ENCODE results near the gene MGME1.

MGME1 gene

DNA sequence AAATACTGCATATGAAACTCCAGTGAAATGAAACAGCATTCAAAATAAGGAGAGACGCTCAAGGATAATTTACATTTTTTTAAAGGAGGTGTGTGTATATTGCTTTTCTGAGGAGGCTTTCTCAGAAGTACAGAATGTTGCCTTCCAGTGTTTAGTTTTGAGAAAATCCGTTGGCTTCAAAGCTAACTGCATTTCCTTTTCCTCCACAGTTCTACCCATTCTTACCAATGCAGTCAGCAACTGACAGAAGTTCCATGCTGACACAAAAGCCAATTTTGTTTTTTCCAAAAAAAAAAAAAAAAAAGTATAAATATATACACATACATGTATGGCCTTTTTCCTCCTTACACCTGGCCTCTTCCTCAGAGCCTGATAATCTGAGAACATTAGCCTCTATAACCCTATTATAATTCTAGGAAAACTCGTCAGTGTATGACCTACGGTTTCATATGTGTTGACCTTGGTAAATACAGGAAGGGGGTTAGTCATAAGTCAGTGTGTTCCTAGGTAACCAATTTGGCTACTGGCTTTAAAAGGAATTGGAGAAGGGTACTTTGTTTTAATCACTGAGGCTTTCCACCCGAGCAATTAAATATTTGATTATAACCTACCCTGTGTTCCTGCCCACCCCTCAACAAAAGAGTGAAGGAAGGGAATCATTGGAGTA is 24.2 kb downstream of the MGME1 start:
- no peak for DNase-seq (ENCODE audit: low read depth)

GRCh38 chr20:17993546-17993945 is 24.7 kb downstream of the MGME1 start:
- DNase-seq (ENCODE audit: low read depth) = no peak

GRCh38 chr20:17995967-17996819 is 27.4 kb downstream of the MGME1 start:
- peak; percentile 65 for DNase-seq (ENCODE audit: low read depth)

- DNase-seq (ENCODE audit: low read depth) = no peak
These were observed 29.6 kb downstream of the MGME1 start for GRCh38 chr20:17998446-17998845.

DNA sequence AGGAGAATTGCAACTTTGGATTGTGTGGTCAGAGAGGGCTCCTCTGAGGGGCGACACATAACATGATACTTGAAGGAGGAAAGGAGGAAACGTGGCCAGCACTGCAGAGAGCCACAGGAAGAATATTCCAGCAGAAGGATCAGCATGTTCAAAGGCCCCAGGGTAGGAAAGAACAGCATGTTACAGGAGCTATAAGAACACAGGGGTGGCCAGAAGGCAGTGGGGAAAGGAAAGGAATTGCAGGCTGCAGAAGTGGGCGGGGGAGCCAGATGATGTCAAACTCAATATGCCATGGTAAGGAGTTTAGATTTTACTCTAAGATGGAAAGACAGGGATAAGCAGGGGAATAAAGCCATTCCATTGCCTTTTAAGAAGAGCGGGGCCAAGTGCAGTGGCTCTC is 30.7 kb downstream of the MGME1 start:
- DNase-seq (ENCODE audit: low read depth) = no peak

DNA sequence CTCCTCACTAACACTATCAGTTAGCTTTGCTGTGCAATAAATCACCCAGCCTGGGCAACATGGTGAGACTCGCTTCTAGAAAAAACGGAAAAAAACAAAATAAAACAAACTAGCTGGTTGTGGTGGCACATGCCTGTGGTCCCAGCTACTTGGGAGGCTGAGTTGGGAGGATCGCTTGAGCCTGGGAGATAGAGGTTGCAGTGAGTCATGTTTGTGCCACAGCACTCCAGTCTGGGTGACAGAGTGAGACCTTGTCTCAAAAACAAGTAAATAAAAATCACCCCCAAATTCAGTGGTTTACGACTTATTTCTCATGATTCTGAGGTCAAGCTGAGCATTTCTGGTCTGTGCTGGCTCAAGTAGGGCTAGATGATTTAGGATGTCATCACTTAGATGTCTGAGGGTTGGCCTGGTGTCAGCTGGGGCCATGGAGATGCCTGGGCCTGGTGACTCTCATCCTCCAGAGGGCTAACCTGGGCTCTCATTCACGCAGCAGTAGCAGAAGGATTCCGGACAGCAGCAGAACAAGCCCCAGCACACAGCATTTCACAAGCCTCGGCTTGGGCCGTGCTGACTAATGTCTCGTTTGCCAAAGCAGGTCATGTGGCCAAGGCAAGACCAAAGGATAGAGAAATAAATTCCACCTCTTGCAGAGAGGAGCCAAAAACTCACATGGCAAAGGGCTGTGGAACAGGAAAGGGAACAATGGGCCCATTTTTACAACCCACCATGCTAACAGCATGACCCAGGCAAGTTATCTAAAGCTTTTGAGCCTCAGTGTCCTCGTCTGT is 32.5 kb downstream of the MGME1 start:
- DNase-seq (ENCODE audit: low read depth) = peak; percentile 91

GRCh38 chr20:18003897-18004296 is 35.1 kb downstream of the MGME1 start:
- DNase-seq (ENCODE audit: low read depth) = no peak

DNA sequence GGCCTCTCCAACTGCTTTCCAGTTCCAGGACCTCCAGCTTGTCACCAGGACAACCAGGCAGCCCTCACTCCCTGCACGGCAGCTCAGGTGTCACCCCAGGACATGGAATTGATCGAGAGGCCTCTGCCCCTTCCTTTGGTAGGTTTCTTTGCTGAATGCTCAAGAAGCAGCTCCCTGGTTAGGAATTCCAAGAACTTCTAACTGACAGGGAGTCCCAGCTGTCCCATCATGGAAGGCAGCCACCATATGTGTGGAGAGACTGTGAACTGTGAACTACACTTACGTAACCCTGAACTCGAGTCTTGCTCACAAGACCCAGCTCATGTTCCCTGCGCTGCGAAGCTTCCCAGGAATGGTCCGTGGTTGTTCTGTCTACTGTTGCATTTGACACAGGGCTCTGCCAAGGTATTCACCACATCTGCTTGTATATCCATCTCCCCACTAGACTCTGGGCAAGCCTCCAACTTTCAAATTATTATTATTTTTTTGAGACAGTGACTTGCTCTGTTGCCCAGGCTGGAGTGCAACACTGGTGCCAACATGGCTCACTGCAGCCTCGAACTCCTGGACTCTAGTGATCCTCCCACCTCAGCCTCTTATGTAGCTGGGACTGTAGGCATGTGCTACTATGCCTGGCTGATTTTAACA is 35.7 kb downstream of the MGME1 start:
- DNase-seq (ENCODE audit: low read depth) = peak; percentile 83

DNA sequence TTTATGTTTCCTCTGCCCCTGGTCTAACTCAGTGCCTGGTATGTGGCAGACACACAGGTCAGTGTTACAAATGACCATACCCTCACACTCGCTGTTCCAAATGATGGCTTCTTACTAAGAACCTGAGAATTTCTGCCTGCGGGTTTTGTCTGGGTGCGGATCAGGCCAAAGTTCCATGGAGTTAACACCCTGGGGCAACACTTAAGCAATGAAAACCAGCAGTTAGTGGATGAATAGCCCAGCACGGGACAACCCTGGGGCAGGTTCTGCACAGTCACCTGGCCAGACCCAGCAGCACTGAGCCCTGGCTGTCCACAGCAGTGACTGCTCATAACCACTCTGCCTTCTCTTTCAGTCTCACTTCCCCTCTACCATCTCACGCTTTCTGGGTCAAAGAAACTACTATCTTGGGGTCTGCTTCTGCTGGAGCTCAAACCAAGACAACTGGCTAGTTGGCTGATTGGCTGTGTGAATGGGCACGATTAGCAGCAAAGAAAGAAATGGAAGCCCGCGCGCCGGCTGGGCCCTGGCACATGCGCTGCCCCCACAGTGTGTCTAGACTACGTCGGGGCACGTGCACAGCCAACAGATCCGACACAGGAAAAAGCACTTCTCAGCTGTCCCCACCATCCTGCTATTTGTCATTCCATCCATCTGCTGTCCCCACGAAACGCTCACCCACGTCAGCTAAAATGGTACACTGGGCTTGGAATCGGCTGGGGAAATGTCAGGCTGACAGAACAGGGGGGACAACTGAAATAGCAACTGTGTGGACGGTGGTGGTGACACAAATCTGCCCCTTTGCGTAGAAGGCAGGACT is 36.6 kb downstream of the MGME1 start:
- DNase-seq (ENCODE audit: low read depth) = no peak

DNA sequence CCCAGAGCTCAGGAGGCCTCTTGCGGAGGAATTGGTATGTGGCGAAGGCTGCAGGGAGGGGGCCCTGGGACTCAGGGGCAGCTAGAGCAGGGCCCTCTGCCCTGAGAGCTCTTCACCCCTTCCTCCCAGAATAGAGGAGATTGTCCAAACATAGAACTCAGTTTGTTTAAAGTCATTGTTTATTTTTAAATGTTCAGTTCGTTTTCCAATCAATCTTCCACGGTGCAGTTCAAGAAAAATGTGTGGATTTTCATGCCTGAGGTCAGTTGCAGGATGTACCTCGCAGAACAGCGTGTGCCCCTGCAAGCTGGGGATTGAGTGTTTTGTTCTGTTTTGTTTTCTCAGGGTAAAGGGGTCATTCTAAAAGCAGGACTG is 37.2 kb downstream of the MGME1 start:
- DNase-seq (ENCODE audit: low read depth) = no peak

DNA sequence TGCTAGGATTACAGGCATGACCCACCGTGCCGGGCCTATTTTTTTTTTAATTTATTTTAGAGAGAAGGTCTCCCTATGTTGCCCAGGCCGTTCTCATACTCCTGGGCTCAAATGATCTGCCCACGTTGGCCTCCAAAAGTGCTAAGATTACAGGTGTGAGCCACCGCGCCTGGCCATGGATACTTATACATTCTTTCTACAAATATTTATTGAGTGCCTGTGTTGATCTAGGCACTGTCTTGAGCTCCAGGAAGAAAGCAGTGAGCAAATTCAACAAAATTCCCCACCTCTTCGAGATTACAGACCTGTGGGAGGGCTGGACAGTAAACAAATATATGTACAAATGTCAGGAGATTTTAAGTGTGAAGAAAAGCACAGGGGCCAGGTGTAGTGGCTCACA is 37.9 kb downstream of the MGME1 start:
- DNase-seq (ENCODE audit: low read depth) = no peak

DNA sequence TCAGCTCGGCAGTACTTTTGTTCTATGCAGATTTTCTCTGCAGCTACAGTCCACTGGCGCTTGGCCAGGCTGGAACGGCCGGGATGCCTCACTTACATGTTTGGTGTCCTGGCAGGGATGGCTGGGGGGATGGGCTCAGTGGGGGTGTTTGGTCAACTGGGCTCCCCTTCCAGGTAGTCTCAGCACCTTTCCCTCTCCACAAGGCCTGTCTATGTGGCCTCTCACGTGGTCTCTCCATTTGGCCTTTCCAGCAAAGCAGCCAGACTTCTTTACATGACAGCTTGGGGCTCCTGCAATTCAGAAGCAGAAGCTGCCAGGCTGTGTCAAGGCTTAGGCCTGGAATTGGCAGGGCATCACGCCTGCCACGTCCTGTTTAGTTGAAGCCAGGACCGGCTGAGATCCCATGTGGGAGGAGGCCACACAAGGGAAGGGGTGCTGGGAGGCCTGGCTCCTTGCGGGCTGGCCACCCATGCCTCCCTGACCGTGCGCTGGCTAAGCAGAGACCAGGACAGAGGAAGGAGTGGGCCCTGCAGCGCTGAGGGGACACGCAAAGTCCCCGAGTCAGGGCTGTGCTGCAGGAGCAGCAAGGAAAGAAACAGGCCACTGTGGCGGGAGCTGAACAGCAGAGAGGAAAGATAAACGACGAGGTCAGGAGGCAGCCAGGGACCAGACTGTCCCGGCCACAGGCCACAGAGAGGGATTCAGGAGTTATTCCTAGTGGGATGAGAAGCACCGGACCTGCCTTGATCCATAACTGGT is 38.9 kb downstream of the MGME1 start:
- DNase-seq (ENCODE audit: low read depth) = peak; percentile 9

DNA sequence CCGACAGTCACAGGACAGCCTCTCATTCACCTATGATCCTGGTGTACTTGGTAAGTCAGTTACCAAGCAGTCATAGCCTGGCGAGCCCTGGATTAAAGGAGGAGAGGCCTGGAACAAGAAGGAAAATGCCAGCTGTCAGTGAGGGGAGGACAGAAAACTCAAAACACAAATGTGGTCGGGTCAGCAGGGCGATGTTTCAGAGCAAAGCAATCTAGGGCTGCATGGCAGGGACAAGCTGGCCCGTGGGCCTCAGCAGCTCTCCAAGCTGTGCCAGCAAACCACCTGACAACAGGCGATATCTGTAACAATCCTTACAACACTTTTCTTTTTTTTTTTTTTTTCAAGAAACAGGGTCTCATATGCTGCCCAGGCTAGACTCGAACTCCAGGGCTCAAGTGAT is 40.3 kb downstream of the MGME1 start:
- no peak for DNase-seq (ENCODE audit: low read depth)

DNA sequence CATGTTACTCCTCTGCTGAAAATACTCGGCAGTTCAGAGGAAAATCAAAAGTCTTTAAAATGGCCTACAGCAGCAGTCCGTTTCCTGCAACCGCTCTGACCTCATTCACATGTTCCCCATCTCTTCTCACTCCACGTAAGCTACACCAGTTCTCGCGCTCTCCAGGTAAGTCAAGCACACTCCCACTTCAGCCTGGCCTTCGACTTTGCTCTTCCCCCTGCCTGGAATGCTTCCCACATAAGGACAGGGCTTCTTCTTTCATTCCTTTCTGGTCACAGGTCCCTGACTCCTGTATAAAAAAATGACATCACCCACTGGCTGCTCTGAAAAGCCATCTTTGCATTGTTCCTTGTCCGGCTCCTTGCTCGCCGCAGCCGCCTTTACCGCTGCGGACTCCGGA is 42.7 kb downstream of the MGME1 start:
- no peak for DNase-seq (ENCODE audit: low read depth)

DNA sequence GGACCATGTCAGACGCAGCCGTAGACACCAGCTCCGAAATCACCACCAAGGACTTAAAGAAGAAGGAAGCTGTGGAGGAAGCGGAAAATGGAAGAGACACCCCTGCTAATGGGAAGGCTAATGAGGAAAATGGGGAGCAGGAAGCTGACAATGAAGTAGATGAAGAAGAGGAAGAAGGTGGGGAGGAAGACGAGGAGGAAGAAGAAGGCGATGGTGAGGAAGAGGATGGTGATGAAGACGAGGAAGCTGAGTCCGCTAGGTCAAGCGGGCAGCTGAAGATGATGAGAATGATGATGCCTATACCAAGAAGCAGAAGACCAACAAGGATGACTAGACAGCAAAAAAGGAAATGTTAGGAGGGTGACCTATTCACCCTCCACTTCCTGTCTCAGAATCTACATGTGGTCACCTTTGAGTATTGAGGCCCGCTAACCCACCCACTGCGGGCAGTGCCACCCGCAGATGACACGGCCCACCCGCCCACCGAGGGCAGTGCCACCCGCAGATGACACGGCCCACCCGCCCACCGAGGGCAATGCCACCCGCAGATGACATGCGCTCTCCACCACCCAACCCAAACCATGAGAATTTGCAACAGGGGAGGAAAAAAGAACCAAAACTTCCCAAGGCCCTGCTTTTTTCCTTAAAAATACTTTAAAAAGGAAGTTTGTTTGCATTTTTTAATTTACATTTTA is 43.3 kb downstream of the MGME1 start:
- DNase-seq (ENCODE audit: low read depth) = no peak

- DNase-seq (ENCODE audit: low read depth) = no peak
These were observed 44.1 kb downstream of the MGME1 start for GRCh38 chr20:18012901-18013300.

GRCh38 chr20:18014411-18014810 is 45.6 kb downstream of the MGME1 start:
- no peak for DNase-seq (ENCODE audit: low read depth)

DNA sequence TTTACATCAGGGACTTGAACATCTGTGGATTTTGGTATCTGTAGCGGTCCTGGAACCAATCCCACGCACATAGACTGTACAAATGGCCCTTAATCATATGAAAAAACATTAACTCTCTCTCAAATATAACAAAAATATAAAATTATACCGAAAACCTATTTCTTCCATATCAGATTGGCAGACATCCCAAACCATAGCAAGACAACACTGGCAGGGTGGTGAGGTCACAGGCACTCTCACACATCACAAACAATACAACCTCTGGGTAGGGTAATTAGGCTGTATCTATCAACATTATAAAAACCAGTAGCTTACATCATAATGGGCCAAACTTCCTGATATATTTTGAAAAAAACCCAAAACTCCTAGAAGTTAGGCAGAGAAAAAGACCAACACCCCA is 48.0 kb downstream of the MGME1 start:
- no peak for DNase-seq (ENCODE audit: low read depth)

GRCh38 chr20:18018100-18018499 is 49.3 kb downstream of the MGME1 start:
- DNase-seq (ENCODE audit: low read depth) = no peak

- no peak for DNase-seq (ENCODE audit: low read depth)
These were observed 50.2 kb downstream of the MGME1 start for GRCh38 chr20:18019068-18019467.

Data from fibroblast of gingiva (primary cell).